Mesothelial cell of epicardium (in vitro differentiated cells): ENCODE results near the gene LIPG. TPM values are rescaled to one million over a fixed set of nuclear protein-coding genes. Genes with fewer than 3 reads are reported as not detected.

Experiments
- DNase-seq, 2 experiments: peaks; one replicate each; pipeline ENCODE4 v3.0.0; 2021; ENCODE audit warnings: low spot score in 2 of 2; ENCODE audit not compliant: unreplicated experiment in 2 of 2
- H3K27ac Mint-ChIP-seq: 2 replicates; pipeline ENCODE4 v1.8.0; 2021; ENCODE audit warnings: mixed read lengths
- H3K27me3 Mint-ChIP-seq: 2 replicates; pipeline ENCODE4 v1.8.0; 2021; ENCODE audit warnings: low read depth, mixed read lengths
- H3K36me3 Mint-ChIP-seq: 2 replicates; pipeline ENCODE4 v1.8.0; 2021; ENCODE audit warnings: mixed read lengths
- H3K4me1 Mint-ChIP-seq: 2 replicates; pipeline ENCODE4 v1.8.0; 2021; ENCODE audit warnings: mixed read lengths
- H3K4me3 Mint-ChIP-seq: 2 replicates; pipeline ENCODE4 v1.8.0; 2021; ENCODE audit warnings: mild to moderate bottlenecking, moderate library complexity, mixed read lengths
- H3K9me3 Mint-ChIP-seq: 2 replicates; pipeline ENCODE4 v1.8.0; 2021; ENCODE audit warnings: mixed read lengths
- CTCF ChIP-seq: fragments of 200-600 bp; sonication (generic); IDR thresholded peaks from one replicate; pipeline ENCODE4 v1.5.0; 2021; ENCODE audit warnings: antibody characterized with exemption; ENCODE audit not compliant: unreplicated experiment
- total RNA-seq: library from RNA; stranded (reverse); gene quantifications from 3 replicates; pipeline ENCODE4 v1.2.1, GENCODE V29; 2021

LIPG gene
- total RNA-seq, 1 donor from 2014 or later = 26.0 TPM

DNA sequence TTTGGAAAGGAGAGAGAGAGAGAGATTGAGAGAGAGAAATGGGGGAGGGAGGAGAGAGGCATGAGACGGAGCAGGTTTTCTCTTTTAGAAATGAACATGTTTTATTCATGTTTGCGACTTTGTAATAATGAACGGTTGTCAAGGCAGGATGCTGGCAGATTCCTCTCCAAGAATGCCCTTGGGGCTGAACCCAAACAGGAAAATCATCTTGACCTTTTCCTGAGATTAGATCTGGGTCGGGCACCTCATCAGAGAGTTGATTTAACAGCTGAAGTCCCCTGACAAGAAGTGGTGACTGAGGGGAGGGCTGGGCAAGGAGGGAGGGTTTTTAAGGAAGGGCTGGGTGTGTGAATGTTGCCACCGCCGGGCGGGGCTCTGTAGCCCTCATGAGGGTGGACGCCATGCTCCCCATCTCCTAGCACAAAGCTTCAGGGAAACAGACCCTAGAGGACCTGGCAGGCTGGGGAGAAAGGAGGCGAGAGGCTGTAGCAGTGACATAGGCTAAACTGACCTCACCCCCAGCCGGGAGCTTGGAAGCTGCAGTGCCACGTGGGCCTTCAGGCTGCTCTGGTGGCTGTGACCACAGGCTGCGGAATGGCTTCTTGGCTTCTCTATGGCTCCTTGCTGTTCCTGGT, 60.0 kb downstream of the LIPG start:
- H3K4me3 Mint-ChIP-seq = no peak overlapping the region
- TF ChIP-seq CTCF = no peak
- H3K36me3 Mint-ChIP-seq = no peaks in the 10 kb centered on the region
- H3K27me3 Mint-ChIP-seq = peaks cover 4% of the 10 kb centered on the region
- no peak overlapping the region for H3K27ac Mint-ChIP-seq
- no peak for DNase-seq
- peaks cover 34% of the 10 kb centered on the region for H3K4me1 Mint-ChIP-seq
- H3K9me3 Mint-ChIP-seq = no peaks in the 10 kb centered on the region

DNA sequence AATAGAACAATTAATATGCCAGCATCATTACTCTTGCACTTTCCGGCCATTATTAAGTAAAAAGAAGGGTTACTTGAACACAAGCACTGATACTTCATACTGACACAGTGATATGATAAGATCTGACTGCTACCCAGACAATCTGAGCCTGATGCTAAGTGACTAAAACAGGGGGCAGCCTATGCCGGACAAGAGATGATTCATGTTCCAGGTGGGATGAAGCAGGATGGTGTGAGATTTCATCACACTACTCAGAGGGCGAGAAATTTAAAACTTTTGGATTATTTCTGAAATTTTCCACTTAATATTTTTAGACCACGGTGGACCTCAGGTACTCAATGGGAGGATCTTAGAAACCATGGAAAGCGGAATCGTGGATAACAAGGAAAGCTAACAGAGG, 61.7 kb downstream of the LIPG start:
- Mint-ChIP-seq H3K9me3 (no peaks in the 10 kb centered on the region), H3K4me3 (no peak overlapping the region), H3K27me3 (peaks cover 4% of the 10 kb centered on the region), H3K27ac (no peak overlapping the region), H3K36me3 (no peaks in the 10 kb centered on the region), H3K4me1 (peaks cover 30% of the 10 kb centered on the region)
- TF ChIP-seq CTCF = no peak
- DNase-seq = no peak

GRCh38 chr18:49625021-49625691, 63.3 kb downstream of the LIPG start:
- peaks cover 15% of the 10 kb centered on the region for H3K4me1 Mint-ChIP-seq
- DNase-seq = no peak
- peaks cover 2% of the 10 kb centered on the region for H3K27me3 Mint-ChIP-seq
- no peak for TF ChIP-seq CTCF
- H3K36me3 Mint-ChIP-seq = no peaks in the 10 kb centered on the region
- no peak overlapping the region for H3K27ac Mint-ChIP-seq
- H3K4me3 Mint-ChIP-seq = no peak overlapping the region
- H3K9me3 Mint-ChIP-seq = no peaks in the 10 kb centered on the region

- peaks cover 8% of the 10 kb centered on the region for H3K27me3 Mint-ChIP-seq
- no peaks in the 10 kb centered on the region for H3K9me3 Mint-ChIP-seq
- DNase-seq = no peak
- H3K36me3 Mint-ChIP-seq = no peaks in the 10 kb centered on the region
- H3K4me3 Mint-ChIP-seq = no peak overlapping the region
- H3K27ac Mint-ChIP-seq = no peak overlapping the region
- H3K4me1 Mint-ChIP-seq = peaks cover 5% of the 10 kb centered on the region
- no peak for TF ChIP-seq CTCF
Measured at GRCh38 chr18:49626842-49627467, 65.1 kb downstream of the LIPG start.

DNA sequence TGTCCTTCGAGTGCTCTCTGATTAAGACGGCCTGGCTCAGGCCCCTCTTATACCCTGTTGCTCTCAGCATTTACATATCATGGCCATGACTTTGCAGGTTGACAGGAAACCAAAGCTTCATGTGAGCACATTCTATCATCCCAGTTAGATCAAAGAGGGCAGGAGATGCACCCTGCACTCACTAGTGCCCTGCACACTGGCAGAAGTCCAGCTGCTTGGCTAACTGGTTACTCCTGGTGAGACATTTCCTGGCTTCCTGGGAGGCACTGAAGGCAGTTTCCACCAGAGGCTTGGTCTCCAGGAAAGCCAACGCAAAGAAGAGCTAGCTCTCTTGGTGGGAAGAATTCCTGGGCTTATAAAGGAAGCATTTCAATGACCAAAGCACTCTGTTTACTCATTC, 66.3 kb downstream of the LIPG start:
- H3K27ac Mint-ChIP-seq = no peak overlapping the region
- peaks cover 19% of the 10 kb centered on the region for H3K27me3 Mint-ChIP-seq
- H3K4me1 Mint-ChIP-seq = no peaks in the 10 kb centered on the region
- no peaks in the 10 kb centered on the region for H3K36me3 Mint-ChIP-seq
- H3K9me3 Mint-ChIP-seq = no peaks in the 10 kb centered on the region
- no peak overlapping the region for H3K4me3 Mint-ChIP-seq
- no peak for DNase-seq
- no peak for TF ChIP-seq CTCF
